ENCODE results near the gene TCEA3.

- TF ChIP-seq CTCF (IDR thresholded peaks at IDR 0.05) (no peak), POLR2A (IDR thresholded peaks at IDR 0.05) (no peak)
These were observed 20.2 kb upstream of the TCEA3 start for GRCh38 chr1:23444596-23445390.
